ENCODE data around the gene KRT83.
A peak's percentile ranks its signal among the peaks of the same experiment; 100 is the strongest.

Gene KRT83

GRCh38 chr12:52333321-52333720 lies 12.1 kb upstream of the KRT83 start:
- no peak for DNase-seq (ENCODE audit: low read depth in 4 of 4, low spot score in 1 of 4)

GRCh38 chr12:52332381-52332780 lies 11.2 kb upstream of the KRT83 start:
- no peak for DNase-seq (ENCODE audit: low read depth in 4 of 4, low spot score in 1 of 4)

- no peak for DNase-seq (ENCODE audit: low read depth in 4 of 4, low spot score in 1 of 4)
Observed at GRCh38 chr12:52331833-52332232, 10.6 kb upstream of the KRT83 start.

GRCh38 chr12:52331039-52331438 lies 9.8 kb upstream of the KRT83 start:
- DNase-seq (ENCODE audit: low read depth in 4 of 4, low spot score in 1 of 4): no peak

GRCh38 chr12:52327830-52328500 lies 6.8 kb upstream of the KRT83 start:
- DNase-seq (ENCODE audit: low read depth in 4 of 4, low spot score in 1 of 4): no peak

GRCh38 chr12:52327052-52327829 lies 6.0 kb upstream of the KRT83 start:
- peak; percentile 33 to 65 (median 56) for DNase-seq (ENCODE audit: low read depth in 4 of 4, low spot score in 1 of 4)

GRCh38 chr12:52324153-52324444 lies 2.9 kb upstream of the KRT83 start:
- no peak for DNase-seq (ENCODE audit: low read depth in 4 of 4, low spot score in 1 of 4)

GRCh38 chr12:52323416-52324152 lies 2.4 kb upstream of the KRT83 start:
- DNase-seq (ENCODE audit: low read depth in 4 of 4, low spot score in 1 of 4): no peak

GRCh38 chr12:52323001-52323400 lies 1.8 kb upstream of the KRT83 start:
- no peak for DNase-seq (ENCODE audit: low read depth in 4 of 4, low spot score in 1 of 4)

- no peak for DNase-seq (ENCODE audit: low read depth in 4 of 4, low spot score in 1 of 4)
Observed at GRCh38 chr12:52322069-52322468, 871 bp upstream of the KRT83 start.

GRCh38 chr12:52321418-52321817 lies 220 bp upstream of the KRT83 start:
- no peak for DNase-seq (ENCODE audit: low read depth in 4 of 4, low spot score in 1 of 4)

GRCh38 chr12:52319097-52319496 lies 2.1 kb downstream of the KRT83 start:
- DNase-seq (ENCODE audit: low read depth in 4 of 4, low spot score in 1 of 4): no peak

- no peak for DNase-seq (ENCODE audit: low read depth in 4 of 4, low spot score in 1 of 4)
Observed at GRCh38 chr12:52318241-52318990, 2.8 kb downstream of the KRT83 start.

- DNase-seq (ENCODE audit: low read depth in 4 of 4, low spot score in 1 of 4): no peak
Observed at GRCh38 chr12:52317468-52318052, 3.6 kb downstream of the KRT83 start.

GRCh38 chr12:52316701-52317100 lies 4.5 kb downstream of the KRT83 start:
- DNase-seq (ENCODE audit: low read depth in 4 of 4, low spot score in 1 of 4): no peak

- DNase-seq (ENCODE audit: low read depth in 4 of 4, low spot score in 1 of 4): no peak
Observed at GRCh38 chr12:52316290-52316689, 4.9 kb downstream of the KRT83 start.

GRCh38 chr12:52315721-52316120 lies 5.5 kb downstream of the KRT83 start:
- peak in 1 of 4 experiments; percentile 7 for DNase-seq (ENCODE audit: low read depth in 4 of 4, low spot score in 1 of 4)

- no peak for DNase-seq (ENCODE audit: low read depth in 4 of 4, low spot score in 1 of 4)
Observed at GRCh38 chr12:52314511-52314910, 6.7 kb downstream of the KRT83 start.

- DNase-seq (ENCODE audit: low read depth in 4 of 4, low spot score in 1 of 4): no peak
Observed at GRCh38 chr12:52313926-52314325, 7.3 kb downstream of the KRT83 start.

GRCh38 chr12:52313461-52313860 lies 7.7 kb downstream of the KRT83 start:
- no peak for DNase-seq (ENCODE audit: low read depth in 4 of 4, low spot score in 1 of 4)

- DNase-seq (ENCODE audit: low read depth in 4 of 4, low spot score in 1 of 4): no peak
Observed at GRCh38 chr12:52312086-52312485, 9.1 kb downstream of the KRT83 start.
